Esophagus muscularis mucosa (tissue), 4 donors: ENCODE results near the gene PARP3. TPM values are rescaled to one million over a fixed set of nuclear protein-coding genes. Genes with fewer than 3 reads are reported as not detected.

Experiments
- DNase-seq: peaks from one replicate; pipeline ENCODE4 v3.0.0-alpha.2; 2017; ENCODE audit errors: extremely low spot score
- H3K27ac ChIP-seq, 4 donors: fragments of 200-600 bp; sonication (generic); replicated peaks in 1 of 4; 1 replicate in 3 of 4; 2 replicates in 1 of 4; pipeline ENCODE4 v1.5.1; 2016 to 2019; ENCODE audit warnings: mild to moderate bottlenecking in 1 of 4
- H3K27me3 ChIP-seq, 4 donors: fragments of 200-600 bp; sonication (generic); one replicate each; pipeline versions ENCODE4 v1.5.1 to v1.6.0; 2016 to 2019
- H3K36me3 ChIP-seq, 4 donors: fragments of 200-600 bp; sonication (generic); one replicate each; pipeline ENCODE4 v1.5.1; 2016 to 2019
- H3K4me1 ChIP-seq, 4 donors: fragments of 200-600 bp; sonication (generic); one replicate each; pipeline ENCODE4 v1.5.1; 2016 to 2019
- H3K4me3 ChIP-seq, 4 donors: fragments of 200-600 bp; sonication (generic); 1 replicate in 2 of 4; 2 replicates in 2 of 4; pipeline ENCODE4 v1.5.1; 2016 to 2019; ENCODE audit warnings: mild to moderate bottlenecking in 4 of 4, moderate library complexity in 1 of 4
- H3K9me3 ChIP-seq, 4 donors: fragments of 200-600 bp; sonication (generic); 1 replicate in 3 of 4; 2 replicates in 1 of 4; pipeline ENCODE4 v1.5.1; 2016 to 2019
- POLR2AphosphoS5 ChIP-seq, 2 donors: sonication (generic); formaldehyde crosslinking; IDR thresholded peaks; one replicate each; pipeline ENCODE4 v1.6.1; 2017; ENCODE audit warnings: antibody characterized with exemption in 2 of 2
- WGBS: methylation state at CpG from one replicate; pipeline ENCODE4 v1.1.5; 2018; 5-methylcytosine and 5-hydroxymethylcytosine counted together
- intact Hi-C: fragments of 100-400 bp; cut with DNase I; formaldehyde crosslinking; loops from one replicate; pipeline ENCODE4 v1.15.1; 2023
- small RNA-seq, 3 donors: library from RNA; depleted of rRNA; stranded (forward); fragments of <200 nt; gene quantifications; one replicate each; pipeline ENCODE3, GENCODE V24; 2016
- total RNA-seq, 4 donors: library from RNA; depleted of rRNA; stranded (reverse); fragments of >200 nt; gene quantifications; one replicate each; pipeline versions ENCODE4 v1.1.0 to v1.2.1, GENCODE V29; 2016
- TF ChIP-seq, protein P1 (sequence below), 3 experiments: fragments of 200-600 bp in 2 of 3; fragments of 450-650 bp in 1 of 3; sonication (generic) in 2 of 3; IDR thresholded peaks; one replicate each; pipeline ENCODE4 v1.5.1; 2017 to 2019; ENCODE audit warnings: antibody characterized with exemption in 3 of 3, mild to moderate bottlenecking in 2 of 3, moderate library complexity in 1 of 3

PARP3 gene
- total RNA-seq, 4 donors from 2014 or later, result 22.9 to 37.9 (median 30.1) TPM

DNA sequence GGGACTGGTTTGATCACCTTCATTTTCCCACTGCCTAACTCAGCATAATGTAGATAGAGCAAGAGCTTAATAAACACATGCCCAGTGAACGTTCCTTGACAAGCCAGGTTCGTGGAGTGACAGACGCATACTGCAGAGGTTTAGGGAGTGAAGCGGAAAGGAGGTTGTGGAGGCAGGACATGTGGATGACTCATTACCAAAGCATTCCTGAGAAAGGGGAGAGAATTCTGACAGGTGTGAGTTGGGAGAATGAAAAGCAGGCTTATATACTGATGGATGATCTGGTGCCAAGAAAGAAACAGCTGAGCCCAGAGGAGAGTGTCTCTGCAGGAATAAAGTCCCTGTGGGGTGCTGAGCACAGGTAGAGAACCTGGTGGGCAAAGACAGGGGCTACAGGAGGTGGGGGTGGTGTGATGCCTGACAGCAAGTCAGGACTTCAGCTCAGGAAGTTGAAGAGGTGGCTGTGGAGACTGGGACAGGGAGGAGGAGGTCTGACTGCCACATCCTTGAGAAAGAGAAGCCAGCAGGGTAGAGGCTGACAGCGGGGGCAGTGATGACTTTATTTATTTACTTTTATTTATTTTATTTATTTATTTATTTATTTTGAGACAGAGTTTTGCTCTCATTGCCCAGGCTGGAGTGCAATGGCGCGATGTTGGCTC lies 55.9 kb downstream of the PARP3 start:
- WGBS, result 55% methylated on average over 7 of the region's 7 CpGs

More for the DNA sequence above, 55.9 kb downstream of the PARP3 start:
- H3K9me3 ChIP-seq, result no peaks in the 10 kb centered on the region
- H3K27ac ChIP-seq, result no peak overlapping the region
- DNase-seq, result no peak
- peaks cover 0 to 31% (median 0%) of the 10 kb centered on the region in 4 donors for H3K27me3 ChIP-seq
- H3K4me1 ChIP-seq, result peaks cover 12 to 34% (median 33%) of the 10 kb centered on the region in 4 donors
- TF ChIP-seq, protein P1, sequence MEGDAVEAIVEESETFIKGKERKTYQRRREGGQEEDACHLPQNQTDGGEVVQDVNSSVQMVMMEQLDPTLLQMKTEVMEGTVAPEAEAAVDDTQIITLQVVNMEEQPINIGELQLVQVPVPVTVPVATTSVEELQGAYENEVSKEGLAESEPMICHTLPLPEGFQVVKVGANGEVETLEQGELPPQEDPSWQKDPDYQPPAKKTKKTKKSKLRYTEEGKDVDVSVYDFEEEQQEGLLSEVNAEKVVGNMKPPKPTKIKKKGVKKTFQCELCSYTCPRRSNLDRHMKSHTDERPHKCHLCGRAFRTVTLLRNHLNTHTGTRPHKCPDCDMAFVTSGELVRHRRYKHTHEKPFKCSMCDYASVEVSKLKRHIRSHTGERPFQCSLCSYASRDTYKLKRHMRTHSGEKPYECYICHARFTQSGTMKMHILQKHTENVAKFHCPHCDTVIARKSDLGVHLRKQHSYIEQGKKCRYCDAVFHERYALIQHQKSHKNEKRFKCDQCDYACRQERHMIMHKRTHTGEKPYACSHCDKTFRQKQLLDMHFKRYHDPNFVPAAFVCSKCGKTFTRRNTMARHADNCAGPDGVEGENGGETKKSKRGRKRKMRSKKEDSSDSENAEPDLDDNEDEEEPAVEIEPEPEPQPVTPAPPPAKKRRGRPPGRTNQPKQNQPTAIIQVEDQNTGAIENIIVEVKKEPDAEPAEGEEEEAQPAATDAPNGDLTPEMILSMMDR (IDR thresholded peaks at IDR 0.05), result no peak
- TF ChIP-seq POLR2AphosphoS5 (IDR thresholded peaks at IDR 0.05), result no peak
- no peak overlapping the region for H3K4me3 ChIP-seq
- H3K36me3 ChIP-seq, result peaks cover 15 to 20% (median 19%) of the 10 kb centered on the region in 4 donors
- intact Hi-C loops, result no loop called here

Small RNA genes lying within 50 kb of the gene (small RNA-seq; reads per million reads assigned to genes)
- 0 reads per million in 3 donors for gene AC115284.1

Other genes with a start within 250 kb of the PARP3 start
- gene GRM2, start 235.3 kb upstream of the PARP3 start, total RNA-seq, result under 1 TPM in 3 of 4 donors, not detected in 1; 0.11 to 0.83 (median 0.52) TPM
- not detected for gene IQCF6, start 163.1 kb upstream of the PARP3 start, total RNA-seq
- not detected for gene IQCF2, start 80.7 kb upstream of the PARP3 start, total RNA-seq
- not detected for gene IQCF5, start 66.8 kb upstream of the PARP3 start, total RNA-seq
- gene IQCF1, start 39.0 kb upstream of the PARP3 start, total RNA-seq, result not detected
- gene RRP9, start 459 bp upstream of the PARP3 start, total RNA-seq, result 10 to 100 TPM in 3 of 4 donors, 1 to 10 TPM in 1; 9.6 to 20.7 (median 15.5) TPM
- gene GPR62, start 13.0 kb downstream of the PARP3 start, total RNA-seq, result under 1 TPM; 0.11 to 0.42 (median 0.18) TPM
- gene PCBP4, start 25.1 kb downstream of the PARP3 start, total RNA-seq, result 100 to 1,000 TPM in 2 of 4 donors, 10 to 100 TPM in 2; 54.4 to 378 (median 139) TPM
- 10 to 100 TPM; 41.8 to 49.5 (median 46.9) TPM for gene ABHD14B, start 31.7 kb downstream of the PARP3 start, total RNA-seq
- gene ABHD14A, start 32.7 kb downstream of the PARP3 start, total RNA-seq, result 10 to 100 TPM in 3 of 4 donors, 1 to 10 TPM in 1; 10.0 to 22.3 (median 15.8) TPM
- gene ACY1, start 41.2 kb downstream of the PARP3 start, total RNA-seq, result 10 to 100 TPM in 3 of 4 donors, 1 to 10 TPM in 1; 10.0 to 19.2 (median 15.8) TPM
- gene RPL29, start 53.5 kb downstream of the PARP3 start, total RNA-seq, result 1,000 to 10,000 TPM in 3 of 4 donors, 100 to 1,000 TPM in 1; 786 to 1,908 (median 1,382) TPM
- 10 to 100 TPM in 3 of 4 donors, 1 to 10 TPM in 1; 10.0 to 23.5 (median 15.9) TPM for gene DUSP7, start 114.2 kb downstream of the PARP3 start, total RNA-seq
- 1 to 10 TPM in 3 of 4 donors, under 1 TPM in 1; 0.71 to 2.1 (median 1.2) TPM for gene POC1A, start 212.1 kb downstream of the PARP3 start, total RNA-seq